Keratinocyte (primary cell): ENCODE data around the gene EZH2.

Experiments used
- CTCF ChIP-seq, 3 experiments: IDR thresholded peaks in 1 of 3; conservative IDR thresholded peaks in 1 of 3; optimal IDR thresholded peaks in 1 of 3; 2 replicates in 2 of 3; 3 replicates in 1 of 3; pipeline versions ENCODE3 to v1.5.1; 2011; ENCODE audit warnings: low read length in 3 of 3, mild to moderate bottlenecking in 3 of 3, moderate library complexity in 2 of 3, control low read depth in 1 of 3, inconsistent platforms in 1 of 3; ENCODE audit not compliant: insufficient read depth in 2 of 3; ENCODE audit errors: extremely low read depth in 1 of 3
- EZH2 ChIP-seq: IDR thresholded peaks from one replicate; pipeline ENCODE4 v1.6.1; 2012; ENCODE audit warnings: inconsistent platforms, mild to moderate bottlenecking, low read length, moderate library complexity

DNA sequence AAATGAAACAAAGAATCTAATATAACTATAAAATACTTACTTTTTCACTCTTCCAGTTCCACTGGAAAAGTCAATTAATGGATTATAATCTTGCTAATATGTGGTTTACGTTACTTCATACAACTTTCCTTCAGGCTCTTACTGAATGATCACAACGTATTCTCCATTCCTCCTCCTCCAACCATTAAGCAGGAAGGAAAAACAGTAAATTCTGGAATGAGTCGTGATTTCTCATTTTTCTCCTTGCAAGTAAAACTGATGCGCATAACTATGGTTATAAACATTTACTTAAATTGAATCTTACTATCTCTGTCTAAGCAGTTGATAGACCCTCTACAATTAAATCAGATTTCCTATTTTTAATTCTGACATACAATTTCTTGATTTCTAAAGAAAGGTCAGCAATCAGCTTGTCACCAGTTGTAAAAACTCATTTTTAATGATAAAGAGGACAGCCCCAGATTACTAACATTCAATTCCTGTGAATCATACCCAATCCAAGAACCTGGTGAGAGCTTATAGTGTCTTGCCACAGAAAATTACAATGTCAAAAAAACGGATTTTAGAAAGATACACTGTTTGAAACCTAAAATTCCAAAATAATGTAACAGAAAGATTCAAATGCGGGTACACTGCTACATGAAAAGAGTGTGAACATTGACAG is 64.3 kb downstream of the EZH2 start:
- TF ChIP-seq CTCF (optimal IDR thresholded peaks at IDR 0.05 in 1 of 3, IDR thresholded peaks at IDR 0.05 in 1 of 3, conservative IDR thresholded peaks at IDR 0.05 in 1 of 3; ENCODE audit: extremely low read depth in 1 of 3, insufficient read depth in 2 of 3, low read length in 3 of 3) (no peak), EZH2 (no peak)
